BLaER1 (cell line): ENCODE results near the gene MEMO1.
"Not testable (repeated sequence)": the region's sequence is repeated elsewhere in the genome, so short reads cannot be mapped to it uniquely, and the experiment has no call there.

Experiments
- H3K27ac ChIP-seq: shearing (Covaris generic); formaldehyde crosslinking; 2 replicates; pipeline ENCODE4 v1.8.1; 2022
- H3K27me3 ChIP-seq: shearing (Covaris generic); formaldehyde crosslinking; 2 replicates; pipeline ENCODE4 v1.8.1; 2022
- H3K36me3 ChIP-seq: shearing (Covaris generic); formaldehyde crosslinking; 2 replicates; pipeline ENCODE4 v1.8.1; 2022
- H3K4me1 ChIP-seq: shearing (Covaris generic); formaldehyde crosslinking; 2 replicates; pipeline ENCODE4 v1.8.1; 2022
- H3K4me2 ChIP-seq: shearing (Covaris generic); formaldehyde crosslinking; 2 replicates; pipeline ENCODE4 v1.8.1; 2022
- H3K4me3 ChIP-seq: shearing (Covaris generic); formaldehyde crosslinking; 2 replicates; pipeline ENCODE4 v1.8.1; 2022
- H3K9ac ChIP-seq: shearing (Covaris generic); formaldehyde crosslinking; 2 replicates; pipeline ENCODE4 v1.8.1; 2022
- H3K9me3 ChIP-seq: shearing (Covaris generic); formaldehyde crosslinking; 2 replicates; pipeline ENCODE4 v1.8.1; 2022
- H4K20me1 ChIP-seq: shearing (Covaris generic); formaldehyde crosslinking; 2 replicates; pipeline ENCODE4 v1.8.1; 2022
- Cebpa-rat ChIP-seq: shearing (Covaris generic); IDR thresholded peaks from 2 replicates; pipeline ENCODE4 v1.8.1; 2022

Gene MEMO1

DNA sequence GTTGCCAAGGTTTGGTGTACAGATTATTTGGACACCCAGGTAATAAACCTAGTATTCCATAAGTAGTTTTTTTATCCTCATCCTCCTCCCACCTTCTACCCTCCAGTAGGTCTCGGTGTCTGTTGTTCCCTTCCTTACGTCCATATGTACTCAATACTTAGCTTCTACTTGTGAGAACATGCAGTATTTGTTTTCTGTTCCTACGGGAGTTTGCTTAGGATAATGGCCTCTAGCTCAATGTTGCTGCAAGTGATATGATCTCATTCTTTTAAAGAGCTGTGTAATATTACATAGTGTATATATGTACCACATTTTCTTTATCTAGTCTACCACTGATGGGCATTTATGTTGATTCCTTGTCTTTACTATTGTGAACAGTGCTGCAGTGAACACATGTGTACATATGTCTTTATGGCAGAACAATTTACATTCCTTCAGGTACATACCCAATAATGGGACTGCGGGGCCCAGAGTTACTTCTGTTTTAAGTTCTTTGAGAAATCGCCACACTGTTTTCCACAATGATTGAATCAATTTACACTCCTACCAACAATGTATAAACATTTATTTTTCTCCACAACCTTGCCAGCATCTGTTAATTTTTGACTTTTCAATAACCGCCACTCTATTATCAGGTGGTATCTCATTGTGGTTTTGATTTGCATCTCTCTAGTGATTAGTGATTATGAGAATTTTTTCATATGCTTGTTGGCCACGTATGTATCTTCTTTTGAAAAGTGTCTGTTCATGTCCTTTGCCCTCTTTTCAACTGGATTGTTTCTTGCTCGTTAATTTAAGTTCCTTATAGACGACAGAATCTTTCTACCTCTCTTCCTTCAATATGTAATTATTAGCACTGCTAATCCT, 88.0 kb downstream of the MEMO1 start:
- Histone ChIP-seq H3K9ac (no peak overlapping the region), H4K20me1 (0 out of 2 replicates have a peak, but pooled peaks cover 8% of the 10 kb centered on the region), H3K27me3 (no peaks in the 10 kb centered on the region), H3K4me3 (no peak overlapping the region), H3K27ac (no peak overlapping the region), H3K9me3 (no peaks in the 10 kb centered on the region), H3K36me3 (peaks cover 40% of the 10 kb centered on the region), H3K4me1 (no peaks in the 10 kb centered on the region), H3K4me2 (no peak overlapping the region)
- TF ChIP-seq Cebpa-rat: no peak

DNA sequence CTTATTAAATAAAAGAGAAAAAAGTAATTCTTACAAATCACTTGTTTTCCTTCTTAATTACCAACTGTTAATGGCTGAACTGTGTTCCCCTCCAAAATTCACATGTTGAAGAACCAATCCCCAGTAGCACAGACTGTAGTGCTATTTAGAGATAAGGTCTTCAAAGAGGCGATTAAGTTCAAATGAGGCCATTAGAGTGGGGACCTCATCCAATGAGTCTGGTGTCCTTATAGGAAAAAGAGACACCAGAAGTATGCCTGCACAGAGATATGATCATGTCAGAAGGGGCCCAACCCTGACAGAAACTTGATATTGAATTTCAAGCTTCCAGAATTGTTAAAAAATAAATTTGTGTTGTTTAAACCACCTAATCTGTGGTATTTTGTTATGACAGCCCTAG, 89.8 kb downstream of the MEMO1 start:
- Histone ChIP-seq H3K9ac (no peak overlapping the region), H4K20me1 (0 out of 2 replicates have a peak, but pooled peaks cover 8% of the 10 kb centered on the region), H3K36me3 (peaks cover 32% of the 10 kb centered on the region), H3K27ac (no peak overlapping the region), H3K27me3 (no peaks in the 10 kb centered on the region), H3K4me1 (no peaks in the 10 kb centered on the region), H3K4me3 (no peak overlapping the region), H3K9me3 (no peaks in the 10 kb centered on the region), H3K4me2 (no peak overlapping the region)
- TF ChIP-seq Cebpa-rat: no peak

DNA sequence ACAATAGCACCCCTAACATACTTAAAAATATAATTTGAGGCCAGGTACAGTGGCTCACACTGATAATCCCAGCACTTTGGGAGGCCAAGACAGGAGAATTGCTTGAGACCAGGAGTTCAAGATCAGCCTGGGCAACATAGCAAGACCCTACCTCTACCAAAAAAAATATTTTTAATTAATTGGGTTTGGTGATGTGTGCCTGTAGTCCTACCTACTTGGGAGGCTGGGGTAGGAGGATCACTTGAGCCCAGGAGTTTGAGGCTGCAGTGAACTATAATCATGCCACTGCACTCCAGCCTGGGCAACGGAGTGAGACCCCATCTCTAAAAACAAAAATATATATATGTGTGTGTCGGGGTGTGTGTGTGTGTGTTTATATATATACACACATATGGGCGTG, 91.3 kb downstream of the MEMO1 start:
- Histone ChIP-seq H3K36me3 (peaks cover 37% of the 10 kb centered on the region), H4K20me1 (0 out of 2 replicates have a peak, but pooled peaks cover 4% of the 10 kb centered on the region), H3K4me3 (no peak overlapping the region), H3K4me2 (no peak overlapping the region), H3K9me3 (no peaks in the 10 kb centered on the region), H3K27me3 (no peaks in the 10 kb centered on the region), H3K9ac (no peak overlapping the region), H3K4me1 (no peaks in the 10 kb centered on the region), H3K27ac (no peak overlapping the region)
- no peak for TF ChIP-seq Cebpa-rat

DNA sequence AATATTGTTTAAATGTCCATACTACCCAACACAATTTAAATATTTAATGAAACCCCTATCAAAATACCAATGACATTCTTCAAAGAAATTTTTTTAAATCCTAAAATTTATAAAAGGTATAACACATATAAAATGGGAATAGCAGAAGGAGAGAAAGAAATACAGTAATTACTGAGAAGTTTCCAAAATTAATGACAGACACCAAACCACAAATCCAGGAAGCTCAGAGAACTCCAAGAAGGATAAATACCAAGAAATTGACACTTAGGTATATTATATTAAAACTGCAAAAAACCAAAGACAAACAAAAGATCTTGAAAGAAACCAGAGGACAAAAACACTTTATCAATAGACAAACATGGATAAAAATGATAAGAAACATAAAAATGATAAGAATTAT, 101.1 kb downstream of the MEMO1 start:
- TF ChIP-seq Cebpa-rat: no peak
- Histone ChIP-seq H3K4me2 (no peak overlapping the region), H3K36me3 (peaks cover 62% of the 10 kb centered on the region), H3K4me1 (no peaks in the 10 kb centered on the region), H4K20me1 (no peaks in the 10 kb centered on the region), H3K9ac (no peak overlapping the region), H3K27ac (no peak overlapping the region), H3K27me3 (no peaks in the 10 kb centered on the region), H3K4me3 (no peak overlapping the region), H3K9me3 (no peaks in the 10 kb centered on the region; the same call in 1 of the 2 replicates)

DNA sequence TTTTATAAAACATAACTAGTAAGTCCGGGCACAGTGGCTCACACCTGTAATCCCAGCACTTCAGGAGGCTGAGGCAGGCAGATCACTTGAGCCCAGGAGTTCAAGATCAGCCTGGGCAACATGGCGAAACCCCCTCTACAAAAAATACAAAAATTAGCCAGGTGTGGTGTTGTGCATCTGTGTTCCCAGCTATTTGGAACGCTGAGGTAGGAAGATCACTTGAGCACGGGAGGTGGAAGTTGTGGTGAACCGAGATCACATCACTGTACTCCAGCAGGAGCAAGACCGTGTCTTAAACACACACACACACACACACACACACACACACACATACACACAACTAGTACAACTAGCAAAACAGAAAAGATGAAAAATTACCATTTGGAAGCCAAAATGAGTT, 103.3 kb downstream of the MEMO1 start:
- not testable (repeated sequence) for H4K20me1 ChIP-seq, H3K4me3 ChIP-seq, H3K4me1 ChIP-seq, H3K4me2 ChIP-seq, H3K9me3 ChIP-seq, H3K27ac ChIP-seq, H3K27me3 ChIP-seq, H3K9ac ChIP-seq
- peaks cover 54% of the 10 kb centered on the region for H3K36me3 ChIP-seq

DNA sequence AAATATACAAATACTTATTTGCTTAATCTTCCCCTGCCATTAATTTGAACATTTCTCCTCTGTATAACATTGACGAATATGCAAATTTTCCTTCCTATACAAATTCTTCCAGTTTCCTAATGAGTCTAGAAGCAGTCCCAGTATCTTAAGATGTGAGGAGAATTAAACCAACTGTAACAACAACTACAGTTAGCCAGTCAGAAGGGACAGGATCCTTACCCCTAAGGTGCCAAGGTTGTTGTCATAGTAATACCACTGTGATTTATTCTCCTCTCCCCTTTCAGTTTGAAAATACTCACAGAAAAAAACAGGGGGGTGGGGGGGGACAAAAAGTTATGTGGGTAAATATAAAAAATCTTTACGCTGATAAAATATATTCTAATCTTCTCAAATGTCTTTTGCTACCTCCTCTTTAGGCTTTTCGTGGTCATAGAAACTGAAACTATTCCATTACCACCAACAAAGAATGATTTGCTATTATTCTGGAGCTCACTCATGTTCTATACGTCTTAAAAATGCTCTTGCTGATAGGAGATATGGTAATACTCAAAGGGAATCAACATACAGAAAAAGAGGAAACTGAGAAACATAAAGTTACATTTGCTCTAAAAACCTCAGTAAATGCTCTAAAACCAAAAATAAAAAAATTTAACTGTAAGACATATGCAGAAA, 107.6 kb downstream of the MEMO1 start:
- no peak overlapping the region for H3K4me3 ChIP-seq
- H3K9me3 ChIP-seq: peaks cover 37% of the 10 kb centered on the region
- H3K4me1 ChIP-seq: no peaks in the 10 kb centered on the region
- H3K27ac ChIP-seq: no peak overlapping the region
- TF ChIP-seq Cebpa-rat: no peak
- H3K36me3 ChIP-seq: peaks cover 69% of the 10 kb centered on the region
- H3K9ac ChIP-seq: no peak overlapping the region
- no peaks in the 10 kb centered on the region for H3K27me3 ChIP-seq
- no peaks in the 10 kb centered on the region for H4K20me1 ChIP-seq
- no peak overlapping the region for H3K4me2 ChIP-seq

DNA sequence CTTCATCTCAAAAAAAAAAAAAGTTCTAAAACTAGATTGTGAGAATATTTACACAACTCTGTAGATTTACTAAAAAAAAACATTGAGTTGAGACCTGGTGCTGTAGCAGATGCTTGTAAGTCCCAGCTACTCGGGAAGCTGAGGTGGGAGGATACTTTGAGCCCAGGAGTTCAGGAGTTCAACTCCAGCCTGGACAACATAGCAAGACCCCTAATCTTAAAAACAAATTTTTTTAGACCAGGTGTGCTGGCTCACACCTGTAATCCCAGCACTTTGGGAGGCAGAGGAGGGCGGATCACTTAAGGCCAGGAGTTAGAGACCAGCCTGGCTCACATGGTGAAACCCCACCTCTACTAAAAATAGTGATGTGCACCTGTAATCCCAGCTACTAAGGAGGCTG, 108.9 kb downstream of the MEMO1 start:
- no peak overlapping the region for H3K4me2 ChIP-seq
- no peak overlapping the region for H3K9ac ChIP-seq
- H3K27me3 ChIP-seq: no peaks in the 10 kb centered on the region
- H4K20me1 ChIP-seq: no peaks in the 10 kb centered on the region
- no peaks in the 10 kb centered on the region for H3K4me1 ChIP-seq
- H3K9me3 ChIP-seq: peaks cover 51% of the 10 kb centered on the region
- no peak overlapping the region for H3K4me3 ChIP-seq
- no peak for TF ChIP-seq Cebpa-rat
- H3K36me3 ChIP-seq: peaks cover 74% of the 10 kb centered on the region
- H3K27ac ChIP-seq: no peak overlapping the region

DNA sequence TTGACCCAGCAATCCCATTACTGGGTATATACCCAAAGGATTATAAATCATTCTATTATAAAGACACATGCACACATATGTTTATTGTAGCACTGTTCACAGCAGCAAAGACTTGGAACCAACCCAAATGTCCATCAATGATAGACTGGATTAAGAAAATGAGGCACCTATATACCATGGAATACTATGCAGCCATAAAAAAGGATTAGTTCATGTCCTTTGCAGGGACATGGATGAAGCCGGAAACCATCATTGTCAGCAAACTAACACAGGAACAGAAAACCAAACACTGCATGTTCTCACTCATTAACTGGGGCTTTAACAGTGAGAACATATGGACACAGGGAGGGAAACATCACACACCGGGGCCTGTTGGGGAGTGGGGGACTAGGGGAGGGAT, 110.7 kb downstream of the MEMO1 start:
- H3K4me3 ChIP-seq, H3K27ac ChIP-seq, H3K27me3 ChIP-seq, H3K4me2 ChIP-seq, H3K4me1 ChIP-seq, H4K20me1 ChIP-seq, H3K9ac ChIP-seq: not testable (repeated sequence)
- Histone ChIP-seq H3K36me3 (peaks cover 77% of the 10 kb centered on the region), H3K9me3 (peaks cover 59% of the 10 kb centered on the region)

DNA sequence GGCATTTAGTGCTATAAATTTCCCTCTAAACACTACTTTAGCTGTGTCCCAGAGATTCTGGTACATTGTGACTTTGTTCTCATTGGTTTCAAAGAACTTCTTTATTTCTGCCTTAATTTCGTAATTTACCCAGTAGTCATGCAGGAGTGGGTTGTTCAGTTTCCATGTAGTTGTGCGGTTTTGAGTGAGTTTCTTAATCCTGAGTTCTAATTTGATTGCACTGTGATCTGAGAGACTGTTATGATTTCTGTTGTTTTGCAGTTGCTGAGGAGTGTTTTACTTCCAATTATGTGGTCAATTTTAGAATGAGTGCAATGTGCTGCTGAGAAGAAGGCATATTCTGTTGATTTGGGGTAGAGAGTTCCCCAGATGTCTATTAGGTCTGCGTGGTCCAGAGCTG, 112.5 kb downstream of the MEMO1 start:
- not testable (repeated sequence) for H3K4me2 ChIP-seq, H3K27ac ChIP-seq, H4K20me1 ChIP-seq, H3K4me3 ChIP-seq, H3K4me1 ChIP-seq, H3K27me3 ChIP-seq, H3K9ac ChIP-seq
- H3K36me3 ChIP-seq: peaks cover 66% of the 10 kb centered on the region
- peaks cover 59% of the 10 kb centered on the region for H3K9me3 ChIP-seq

DNA sequence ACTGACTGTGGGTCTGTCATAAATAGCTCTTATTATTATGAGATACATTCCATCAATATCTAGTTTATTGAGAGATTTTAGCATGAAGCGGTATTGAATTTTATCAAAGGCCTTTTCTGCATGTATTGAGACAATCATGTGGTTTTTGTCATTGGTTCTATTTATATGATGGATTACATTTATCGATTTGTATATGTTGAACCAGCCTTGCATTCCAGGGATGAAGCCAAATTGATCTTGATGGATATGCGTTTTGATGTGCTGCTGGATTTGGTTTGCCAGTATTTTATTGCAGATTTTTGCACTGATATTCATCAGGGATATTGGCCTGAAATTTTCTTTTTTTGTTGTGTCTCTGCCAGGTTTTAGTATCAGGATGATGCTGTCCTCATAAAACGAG, 113.5 kb downstream of the MEMO1 start:
- peaks cover 62% of the 10 kb centered on the region for H3K36me3 ChIP-seq

More for the DNA sequence above, 113.5 kb downstream of the MEMO1 start:
- H3K9me3 ChIP-seq: peaks cover 59% of the 10 kb centered on the region
- not testable (repeated sequence) for H4K20me1 ChIP-seq, H3K4me1 ChIP-seq, H3K9ac ChIP-seq, H3K27ac ChIP-seq, H3K4me2 ChIP-seq, H3K27me3 ChIP-seq, H3K4me3 ChIP-seq
